VCaP (cell line): Measurements from ENCODE around the gene FOXE3.

Experiments used
- H3K27ac ChIP-seq: fragments of 450-650 bp; 2 replicates; pipeline ENCODE4 v1.5.1; 2017
- TF ChIP-seq, protein P1 (sequence below): fragments of 450-650 bp; conservative IDR thresholded peaks from 2 replicates; pipeline ENCODE4 v1.5.1; 2017; ENCODE audit warnings: mild to moderate bottlenecking, moderate library complexity

The FOXE3 gene

DNA sequence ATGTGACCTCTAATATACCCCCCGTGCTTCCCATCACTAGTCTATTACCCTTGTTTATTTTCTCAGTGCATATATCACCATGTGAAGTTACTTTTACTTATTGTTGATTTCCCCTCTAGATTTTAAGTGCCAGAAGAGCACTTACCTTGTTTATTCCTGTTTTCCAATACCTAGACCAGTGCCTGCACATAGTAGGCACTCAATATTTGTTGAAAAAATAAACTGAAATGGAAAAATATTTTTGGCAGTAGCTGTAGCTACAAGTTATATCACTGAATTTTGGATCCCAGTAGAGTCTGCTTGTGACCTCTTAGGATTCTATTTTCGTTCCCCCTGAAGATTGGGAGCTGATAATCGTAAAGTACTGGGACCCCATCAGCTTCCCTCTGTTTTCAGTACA lies 32.0 kb upstream of the FOXE3 start:
- TF ChIP-seq, protein P1, sequence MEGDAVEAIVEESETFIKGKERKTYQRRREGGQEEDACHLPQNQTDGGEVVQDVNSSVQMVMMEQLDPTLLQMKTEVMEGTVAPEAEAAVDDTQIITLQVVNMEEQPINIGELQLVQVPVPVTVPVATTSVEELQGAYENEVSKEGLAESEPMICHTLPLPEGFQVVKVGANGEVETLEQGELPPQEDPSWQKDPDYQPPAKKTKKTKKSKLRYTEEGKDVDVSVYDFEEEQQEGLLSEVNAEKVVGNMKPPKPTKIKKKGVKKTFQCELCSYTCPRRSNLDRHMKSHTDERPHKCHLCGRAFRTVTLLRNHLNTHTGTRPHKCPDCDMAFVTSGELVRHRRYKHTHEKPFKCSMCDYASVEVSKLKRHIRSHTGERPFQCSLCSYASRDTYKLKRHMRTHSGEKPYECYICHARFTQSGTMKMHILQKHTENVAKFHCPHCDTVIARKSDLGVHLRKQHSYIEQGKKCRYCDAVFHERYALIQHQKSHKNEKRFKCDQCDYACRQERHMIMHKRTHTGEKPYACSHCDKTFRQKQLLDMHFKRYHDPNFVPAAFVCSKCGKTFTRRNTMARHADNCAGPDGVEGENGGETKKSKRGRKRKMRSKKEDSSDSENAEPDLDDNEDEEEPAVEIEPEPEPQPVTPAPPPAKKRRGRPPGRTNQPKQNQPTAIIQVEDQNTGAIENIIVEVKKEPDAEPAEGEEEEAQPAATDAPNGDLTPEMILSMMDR = no peak
- no peak overlapping the region for H3K27ac ChIP-seq

DNA sequence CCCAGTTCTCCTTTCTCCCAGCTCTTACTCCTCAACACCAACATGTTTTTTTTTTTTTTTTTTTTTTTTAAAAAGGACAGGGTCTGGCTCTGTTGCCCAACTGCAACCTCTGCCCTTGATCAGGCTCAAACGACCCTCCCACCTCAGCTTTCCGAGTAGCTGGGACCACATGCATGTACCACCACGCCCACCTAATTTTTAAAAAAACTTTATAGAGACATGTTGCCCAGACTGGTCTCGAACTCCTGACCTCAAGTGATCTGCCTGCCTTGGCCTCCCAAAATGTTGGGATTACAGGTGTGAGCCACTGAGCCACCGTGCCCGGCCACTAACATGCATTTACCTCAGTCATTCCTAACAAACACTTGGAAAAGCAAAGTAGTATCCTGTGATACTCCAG lies 31.1 kb upstream of the FOXE3 start:
- TF ChIP-seq, protein P1 = no peak

DNA sequence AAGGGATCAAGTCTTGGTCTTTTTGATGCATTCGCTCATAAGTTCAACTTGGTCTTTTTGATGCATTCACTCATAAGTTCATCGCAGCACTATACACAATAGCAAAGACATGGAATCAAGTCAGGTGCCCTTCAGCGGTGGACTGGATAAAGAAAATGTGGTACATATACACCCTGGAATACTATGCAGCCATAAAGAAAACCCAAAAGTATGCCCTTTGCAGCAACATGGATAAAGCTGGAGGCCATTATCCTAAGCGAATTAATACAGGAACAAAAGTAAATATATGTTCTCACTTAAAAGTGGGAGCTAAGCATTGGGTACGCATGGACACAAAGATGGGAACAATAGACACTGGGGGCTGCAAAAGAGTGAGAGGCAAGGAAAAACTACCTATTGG lies 29.8 kb upstream of the FOXE3 start:
- H3K27ac ChIP-seq = no peak overlapping the region
- TF ChIP-seq, protein P1 = no peak

More for the DNA sequence above, 31.1 kb upstream of the FOXE3 start:
- H3K27ac ChIP-seq = no peak overlapping the region

GRCh38 chr1:47388030-47388890 lies 27.8 kb upstream of the FOXE3 start:
- TF ChIP-seq, protein P1 = no peak
- H3K27ac ChIP-seq = no peak overlapping the region

DNA sequence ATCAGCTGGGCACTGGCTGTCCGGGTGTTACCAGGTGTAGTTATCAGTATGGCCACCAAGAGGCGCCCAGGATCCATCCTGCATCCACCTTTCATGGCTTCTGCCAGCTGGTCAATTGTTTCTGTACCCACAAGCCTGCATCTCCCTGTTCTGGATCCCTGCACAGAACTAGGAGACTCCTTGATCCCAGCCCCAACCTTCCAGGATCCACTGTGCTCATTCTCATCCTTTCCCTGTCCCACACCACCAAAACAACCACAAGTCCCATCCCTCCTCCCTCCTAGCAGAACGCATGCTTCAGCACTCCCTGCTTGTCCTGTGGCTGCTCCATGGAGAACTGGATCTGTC lies 27.2 kb upstream of the FOXE3 start:
- no peak overlapping the region for H3K27ac ChIP-seq
- TF ChIP-seq, protein P1 = peak; percentile 83

GRCh38 chr1:47389731-47390130 lies 26.4 kb upstream of the FOXE3 start:
- H3K27ac ChIP-seq = no peak overlapping the region
- TF ChIP-seq, protein P1 = no peak

DNA sequence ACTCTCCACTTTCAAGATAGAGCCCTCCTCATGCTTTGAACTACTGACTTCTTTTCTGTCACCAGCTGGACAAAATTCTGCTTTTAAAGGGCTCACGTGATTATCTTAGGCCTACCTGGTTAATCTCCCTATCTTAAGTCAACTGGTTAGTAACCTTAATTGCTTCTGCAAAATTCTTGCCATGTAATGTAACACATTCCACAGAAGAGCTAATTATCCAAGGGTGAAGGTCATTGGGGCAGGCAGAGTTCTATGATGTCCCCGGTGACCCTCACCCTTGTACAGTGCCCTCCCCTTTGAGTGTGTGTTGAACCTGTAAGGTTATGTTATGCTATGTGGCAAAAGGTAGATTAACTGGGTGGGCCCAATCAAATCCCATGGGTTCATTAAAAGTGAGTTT lies 25.2 kb upstream of the FOXE3 start:
- no peak overlapping the region for H3K27ac ChIP-seq
- TF ChIP-seq, protein P1 = no peak
